ENCODE data around the gene MYH13.

Gene MYH13

GRCh38 chr17:10323812-10324610 is 48.8 kb downstream of the MYH13 start:
- TF ChIP-seq, protein P1, sequence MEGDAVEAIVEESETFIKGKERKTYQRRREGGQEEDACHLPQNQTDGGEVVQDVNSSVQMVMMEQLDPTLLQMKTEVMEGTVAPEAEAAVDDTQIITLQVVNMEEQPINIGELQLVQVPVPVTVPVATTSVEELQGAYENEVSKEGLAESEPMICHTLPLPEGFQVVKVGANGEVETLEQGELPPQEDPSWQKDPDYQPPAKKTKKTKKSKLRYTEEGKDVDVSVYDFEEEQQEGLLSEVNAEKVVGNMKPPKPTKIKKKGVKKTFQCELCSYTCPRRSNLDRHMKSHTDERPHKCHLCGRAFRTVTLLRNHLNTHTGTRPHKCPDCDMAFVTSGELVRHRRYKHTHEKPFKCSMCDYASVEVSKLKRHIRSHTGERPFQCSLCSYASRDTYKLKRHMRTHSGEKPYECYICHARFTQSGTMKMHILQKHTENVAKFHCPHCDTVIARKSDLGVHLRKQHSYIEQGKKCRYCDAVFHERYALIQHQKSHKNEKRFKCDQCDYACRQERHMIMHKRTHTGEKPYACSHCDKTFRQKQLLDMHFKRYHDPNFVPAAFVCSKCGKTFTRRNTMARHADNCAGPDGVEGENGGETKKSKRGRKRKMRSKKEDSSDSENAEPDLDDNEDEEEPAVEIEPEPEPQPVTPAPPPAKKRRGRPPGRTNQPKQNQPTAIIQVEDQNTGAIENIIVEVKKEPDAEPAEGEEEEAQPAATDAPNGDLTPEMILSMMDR (IDR thresholded peaks at IDR 0.05; ENCODE audit: insufficient read depth, low read depth, low read length, missing control alignments), result no peak
- H3K4me3 ChIP-seq (ENCODE audit: low read depth, low read length), result no peak overlapping the region
- peak; percentile 36 for DNase-seq (ENCODE audit: low read depth)

GRCh38 chr17:10318535-10318934 is 54.3 kb downstream of the MYH13 start:
- H3K4me3 ChIP-seq (ENCODE audit: low read depth, low read length), result no peak overlapping the region
- TF ChIP-seq, protein P1 (IDR thresholded peaks at IDR 0.05; ENCODE audit: insufficient read depth, low read depth, low read length, missing control alignments), result no peak
- DNase-seq (ENCODE audit: low read depth), result no peak

- DNase-seq (ENCODE audit: low read depth), result no peak
- H3K4me3 ChIP-seq (ENCODE audit: low read depth, low read length), result no peak overlapping the region
- TF ChIP-seq, protein P1 (IDR thresholded peaks at IDR 0.05; ENCODE audit: insufficient read depth, low read depth, low read length, missing control alignments), result no peak
Measured at GRCh38 chr17:10317543-10317834, 55.3 kb downstream of the MYH13 start.

DNA sequence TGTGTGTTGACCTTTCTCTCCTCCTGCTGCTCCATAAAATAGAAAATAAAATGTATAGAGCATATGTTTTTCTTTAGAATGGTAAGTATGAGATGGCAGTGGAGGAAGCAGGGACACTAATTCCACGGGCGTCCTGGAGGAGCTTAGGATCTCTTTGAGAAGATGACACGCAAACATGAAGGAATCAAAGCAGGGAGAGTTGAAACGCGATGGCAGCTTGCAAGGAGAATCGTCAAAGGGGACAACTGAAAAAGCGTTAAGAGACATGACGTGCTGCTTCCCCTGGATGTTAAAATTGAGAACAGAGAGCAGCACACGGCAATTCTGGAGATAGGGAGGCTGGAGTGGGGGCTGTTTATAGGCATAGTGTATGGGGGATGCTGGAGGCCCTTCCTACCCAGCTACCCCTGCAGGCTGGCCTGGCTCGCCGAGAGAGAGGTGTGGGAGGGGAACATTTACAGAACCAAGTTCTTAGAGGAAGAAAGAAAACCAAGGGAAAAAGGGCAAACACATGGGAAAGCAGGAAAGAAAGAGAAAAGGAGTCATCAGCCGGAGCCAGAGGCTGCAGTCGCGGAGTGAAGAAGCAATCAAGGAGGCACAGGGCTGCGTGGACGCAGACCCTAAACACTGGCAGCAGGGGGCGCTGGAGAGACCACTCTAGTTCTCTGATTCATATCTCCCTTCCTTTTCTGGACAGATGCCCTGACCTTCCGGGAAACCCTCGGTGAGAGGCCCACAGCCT is 55.8 kb downstream of the MYH13 start:
- peak; percentile 59 for DNase-seq (ENCODE audit: low read depth)
- TF ChIP-seq, protein P1 (IDR thresholded peaks at IDR 0.05; ENCODE audit: insufficient read depth, low read depth, low read length, missing control alignments), result peak; percentile 57
- H3K4me3 ChIP-seq (ENCODE audit: low read depth, low read length), result no peak overlapping the region

DNA sequence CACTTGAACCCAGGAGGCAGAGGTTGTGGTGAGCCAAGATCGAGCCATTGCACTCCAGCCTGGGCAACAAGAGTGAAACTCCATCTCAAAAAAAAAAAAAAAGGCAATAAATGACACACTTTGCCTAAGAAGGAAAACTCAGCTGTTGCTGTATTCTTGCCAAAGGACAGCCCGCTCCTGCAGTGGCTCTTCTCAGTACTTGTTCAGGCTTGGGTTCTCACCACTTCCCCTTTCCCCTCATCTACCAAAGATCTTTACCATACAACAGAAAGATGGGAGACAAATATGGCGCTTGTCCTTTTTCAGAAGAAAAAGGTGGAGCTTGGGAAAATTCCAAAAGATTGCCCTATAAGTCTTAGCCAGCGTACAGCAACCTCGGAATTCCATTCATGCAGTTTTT is 58.5 kb downstream of the MYH13 start:
- H3K4me3 ChIP-seq (ENCODE audit: low read depth, low read length), result no peak overlapping the region
- DNase-seq (ENCODE audit: low read depth), result no peak
- TF ChIP-seq, protein P1 (IDR thresholded peaks at IDR 0.05; ENCODE audit: insufficient read depth, low read depth, low read length, missing control alignments), result no peak

GRCh38 chr17:10313037-10313672 is 59.7 kb downstream of the MYH13 start:
- no peak overlapping the region for H3K4me3 ChIP-seq (ENCODE audit: low read depth, low read length)
- TF ChIP-seq, protein P1 (IDR thresholded peaks at IDR 0.05; ENCODE audit: insufficient read depth, low read depth, low read length, missing control alignments), result no peak
- no peak for DNase-seq (ENCODE audit: low read depth)
